ENCODE data around the gene BCL2L12.

BCL2L12 gene

GRCh38 chr19:49685845-49686332 is 20.2 kb downstream of the BCL2L12 start:
- no peak for DNase-seq (ENCODE audit: low spot score)

GRCh38 chr19:49686503-49687088 is 20.9 kb downstream of the BCL2L12 start:
- no peak for DNase-seq (ENCODE audit: low spot score)

GRCh38 chr19:49687150-49687549 is 21.4 kb downstream of the BCL2L12 start:
- no peak for DNase-seq (ENCODE audit: low spot score)

GRCh38 chr19:49687566-49688316 is 22.0 kb downstream of the BCL2L12 start:
- DNase-seq (ENCODE audit: low spot score): no peak

- no peak for DNase-seq (ENCODE audit: low spot score)
Measured at GRCh38 chr19:49688531-49689132, 22.9 kb downstream of the BCL2L12 start.

- no peak for DNase-seq (ENCODE audit: low spot score)
Measured at GRCh38 chr19:49689133-49690078, 23.7 kb downstream of the BCL2L12 start, which contains the start of gene ADM5. TSS of gene ADM5 (plus strand) at chr19:49689594. CDS start at chr19:49689838, 244 bp downstream.

- no peak for DNase-seq (ENCODE audit: low spot score)
Measured at GRCh38 chr19:49690079-49690655, 24.4 kb downstream of the BCL2L12 start.

- DNase-seq (ENCODE audit: low spot score): peak; percentile 53
Measured at GRCh38 chr19:49690656-49691242, 25.0 kb downstream of the BCL2L12 start, which contains the start of gene CPT1C. TSS of gene CPT1C (plus strand) at chr19:49691116. CDS start at chr19:49692253, 1,137 bp downstream.

- DNase-seq (ENCODE audit: low spot score): no peak
Measured at GRCh38 chr19:49691243-49692146, 25.8 kb downstream of the BCL2L12 start.

GRCh38 chr19:49692147-49692506 is 26.4 kb downstream of the BCL2L12 start:
- no peak for DNase-seq (ENCODE audit: low spot score)

- no peak for DNase-seq (ENCODE audit: low spot score)
Measured at GRCh38 chr19:49696115-49696514, 30.4 kb downstream of the BCL2L12 start.

GRCh38 chr19:49696865-49697264 is 31.1 kb downstream of the BCL2L12 start:
- DNase-seq (ENCODE audit: low spot score): no peak

GRCh38 chr19:49699364-49699763 is 33.6 kb downstream of the BCL2L12 start:
- DNase-seq (ENCODE audit: low spot score): no peak

- DNase-seq (ENCODE audit: low spot score): no peak
Measured at GRCh38 chr19:49700563-49700962, 34.8 kb downstream of the BCL2L12 start.

- no peak for DNase-seq (ENCODE audit: low spot score)
Measured at GRCh38 chr19:49701271-49701786, 35.6 kb downstream of the BCL2L12 start.

- DNase-seq (ENCODE audit: low spot score): no peak
Measured at GRCh38 chr19:49704888-49705642, 39.3 kb downstream of the BCL2L12 start.

- DNase-seq (ENCODE audit: low spot score): no peak
Measured at GRCh38 chr19:49705919-49706318, 40.2 kb downstream of the BCL2L12 start.

GRCh38 chr19:49710372-49710951 is 44.7 kb downstream of the BCL2L12 start:
- no peak for DNase-seq (ENCODE audit: low spot score)

GRCh38 chr19:49712397-49712859 is 46.7 kb downstream of the BCL2L12 start:
- no peak for DNase-seq (ENCODE audit: low spot score)

All from activated CD4-positive, alpha-beta T cell treated with anti-CD3 and anti-CD28 coated beads, Interleukin-2, Interleukin-4, amounts not matched to agents 100 ng/mL and 50 ng/mL, durations not matched to agents 16 hours and 8 hours (primary cell).